HepG2 (cell line): ENCODE data around the gene ATRNL1.
"Not testable (repeated sequence)": the region's sequence is repeated elsewhere in the genome, so short reads cannot be mapped to it uniquely, and the experiment has no call there.

Experiments
- MZF1 ChIP-seq: sonication (generic); formaldehyde crosslinking; IDR thresholded peaks from 2 replicates; pipeline ENCODE4 v1.8.1; 2023; ENCODE audit warnings: mild to moderate bottlenecking, missing genetic modification reagents, borderline replicate concordance
- SOX13 ChIP-seq, 3 experiments: fragments of 450-650 bp in 1 of 3; sonication (generic) in 1 of 3; formaldehyde crosslinking in 1 of 3; IDR thresholded peaks in 2 of 3; conservative IDR thresholded peaks in 1 of 3; 2 replicates each; pipeline versions ENCODE4 v1.5.0 to v1.6.1; 2016 to 2020; ENCODE audit warnings: antibody characterized with exemption in 1 of 3, mild to moderate bottlenecking in 1 of 3, missing compliant biosample characterization in 1 of 3, missing genetic modification reagents in 1 of 3, moderate library complexity in 1 of 3
- SP140L ChIP-seq: sonication (generic); formaldehyde crosslinking; IDR thresholded peaks from 2 replicates; pipeline ENCODE4 v1.4.0; 2020; ENCODE audit warnings: missing genetic modification reagents, borderline replicate concordance
- TAF15 ChIP-seq: fragments of 200-400 bp; formaldehyde crosslinking; IDR thresholded peaks from one replicate; pipeline ENCODE4 v1.6.1; 2018; ENCODE audit warnings: mild to moderate bottlenecking, low read depth, low read length; ENCODE audit not compliant: poor library complexity, severe bottlenecking
- ZNF124 ChIP-seq: sonication (generic); formaldehyde crosslinking; IDR thresholded peaks from 2 replicates; pipeline ENCODE4 v1.4.0; 2020; ENCODE audit warnings: missing genetic modification reagents
- ZZZ3 ChIP-seq: sonication (generic); formaldehyde crosslinking; IDR thresholded peaks from 2 replicates; pipeline ENCODE4 v1.4.0; 2020; ENCODE audit warnings: missing genetic modification reagents, mild to moderate bottlenecking, borderline replicate concordance
- TF ChIP-seq, protein P1 (sequence below): sonication (generic); formaldehyde crosslinking; IDR thresholded peaks from 2 replicates; pipeline ENCODE4 v1.5.0; 2020; ENCODE audit warnings: mild to moderate bottlenecking, missing genetic modification reagents, moderate library complexity
- TF ChIP-seq, protein P2 (sequence below): sonication (generic); formaldehyde crosslinking; IDR thresholded peaks from 2 replicates; pipeline ENCODE4 v1.5.0; 2020; ENCODE audit warnings: missing genetic modification reagents, mild to moderate bottlenecking, borderline replicate concordance
- TF ChIP-seq, protein P3 (sequence below), 2 experiments: sonication (generic) in 1 of 2; formaldehyde crosslinking in 1 of 2; IDR thresholded peaks; 2 replicates each; pipeline versions ENCODE4 v1.5.1 to v1.6.1; 2011 to 2020; ENCODE audit warnings: borderline replicate concordance in 1 of 2, low read depth in 1 of 2, low read length in 1 of 2, mild to moderate bottlenecking in 1 of 2, missing genetic modification reagents in 1 of 2, moderate library complexity in 1 of 2

DNA sequence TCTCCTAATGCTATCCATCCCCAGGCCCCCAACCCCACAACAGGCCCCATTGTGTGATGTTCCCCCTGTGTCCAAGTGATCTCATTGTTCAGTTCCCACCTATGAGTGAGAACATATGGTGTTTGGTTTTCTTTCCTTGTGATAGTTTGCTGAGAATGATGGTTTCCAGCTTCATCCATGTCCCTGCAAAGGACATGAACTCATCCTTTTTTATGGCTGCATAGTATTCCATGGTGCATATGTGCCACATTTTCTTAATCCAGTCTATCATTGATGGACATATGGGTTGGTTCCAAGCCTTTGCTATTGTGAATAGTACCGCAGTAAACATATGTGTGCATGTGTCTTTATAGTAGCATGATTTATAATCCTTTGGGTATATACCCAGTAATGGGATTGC, 160.6 kb downstream of the ATRNL1 start:
- TF ChIP-seq, protein P1, sequence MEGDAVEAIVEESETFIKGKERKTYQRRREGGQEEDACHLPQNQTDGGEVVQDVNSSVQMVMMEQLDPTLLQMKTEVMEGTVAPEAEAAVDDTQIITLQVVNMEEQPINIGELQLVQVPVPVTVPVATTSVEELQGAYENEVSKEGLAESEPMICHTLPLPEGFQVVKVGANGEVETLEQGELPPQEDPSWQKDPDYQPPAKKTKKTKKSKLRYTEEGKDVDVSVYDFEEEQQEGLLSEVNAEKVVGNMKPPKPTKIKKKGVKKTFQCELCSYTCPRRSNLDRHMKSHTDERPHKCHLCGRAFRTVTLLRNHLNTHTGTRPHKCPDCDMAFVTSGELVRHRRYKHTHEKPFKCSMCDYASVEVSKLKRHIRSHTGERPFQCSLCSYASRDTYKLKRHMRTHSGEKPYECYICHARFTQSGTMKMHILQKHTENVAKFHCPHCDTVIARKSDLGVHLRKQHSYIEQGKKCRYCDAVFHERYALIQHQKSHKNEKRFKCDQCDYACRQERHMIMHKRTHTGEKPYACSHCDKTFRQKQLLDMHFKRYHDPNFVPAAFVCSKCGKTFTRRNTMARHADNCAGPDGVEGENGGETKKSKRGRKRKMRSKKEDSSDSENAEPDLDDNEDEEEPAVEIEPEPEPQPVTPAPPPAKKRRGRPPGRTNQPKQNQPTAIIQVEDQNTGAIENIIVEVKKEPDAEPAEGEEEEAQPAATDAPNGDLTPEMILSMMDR, result not testable (repeated sequence)
- TF ChIP-seq MZF1 (CRISPR knock-in tag); SP140L (CRISPR knock-in tag); SOX13 (IDR thresholded peaks at IDR 0.05); SOX13 (CRISPR knock-in tag; conservative IDR thresholded peaks at IDR 0.05 in 1 of 2, IDR thresholded peaks at IDR 0.05 in 1 of 2); TAF15; ZNF124 (CRISPR knock-in tag); ZZZ3 (CRISPR knock-in tag): not testable (repeated sequence)
- TF ChIP-seq, protein P2, sequence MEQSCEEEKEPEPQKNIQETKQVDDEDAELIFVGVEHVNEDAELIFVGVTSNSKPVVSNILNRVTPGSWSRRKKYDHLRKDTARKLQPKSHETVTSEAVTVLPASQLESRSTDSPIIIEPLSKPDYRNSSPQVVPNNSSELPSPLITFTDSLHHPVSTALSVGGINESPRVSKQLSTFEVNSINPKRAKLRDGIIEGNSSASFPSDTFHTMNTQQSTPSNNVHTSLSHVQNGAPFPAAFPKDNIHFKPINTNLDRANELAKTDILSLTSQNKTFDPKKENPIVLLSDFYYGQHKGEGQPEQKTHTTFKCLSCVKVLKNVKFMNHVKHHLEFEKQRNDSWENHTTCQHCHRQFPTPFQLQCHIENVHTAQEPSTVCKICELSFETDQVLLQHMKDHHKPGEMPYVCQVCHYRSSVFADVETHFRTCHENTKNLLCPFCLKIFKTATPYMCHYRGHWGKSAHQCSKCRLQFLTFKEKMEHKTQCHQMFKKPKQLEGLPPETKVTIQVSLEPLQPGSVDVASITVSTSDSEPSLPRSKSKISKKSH (CRISPR knock-in tag), result not testable (repeated sequence)
- TF ChIP-seq, protein P3, sequence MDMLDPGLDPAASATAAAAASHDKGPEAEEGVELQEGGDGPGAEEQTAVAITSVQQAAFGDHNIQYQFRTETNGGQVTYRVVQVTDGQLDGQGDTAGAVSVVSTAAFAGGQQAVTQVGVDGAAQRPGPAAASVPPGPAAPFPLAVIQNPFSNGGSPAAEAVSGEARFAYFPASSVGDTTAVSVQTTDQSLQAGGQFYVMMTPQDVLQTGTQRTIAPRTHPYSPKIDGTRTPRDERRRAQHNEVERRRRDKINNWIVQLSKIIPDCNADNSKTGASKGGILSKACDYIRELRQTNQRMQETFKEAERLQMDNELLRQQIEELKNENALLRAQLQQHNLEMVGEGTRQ (IDR thresholded peaks at IDR 0.05; ENCODE audit: low read depth, low read length), result not testable (repeated sequence)
- TF ChIP-seq, protein P3 (CRISPR knock-in tag; IDR thresholded peaks at IDR 0.05; ENCODE audit: borderline replicate concordance), result not testable (repeated sequence)
